GM12875 (cell line): Measurements from ENCODE around the gene FMN2.

ENCODE experiments used
- H3K4me3 ChIP-seq: one replicate; pipeline ENCODE4 v1.5.1; 2011; ENCODE audit warnings: low read depth, low read length, control low read depth
- TF ChIP-seq, protein P1 (sequence below): IDR thresholded peaks from 2 replicates; pipeline ENCODE4 v1.5.1; 2011; ENCODE audit warnings: low read depth, mild to moderate bottlenecking, control low read depth, inconsistent platforms, low read length, moderate library complexity, borderline replicate concordance; ENCODE audit not compliant: insufficient read depth

Gene FMN2

DNA sequence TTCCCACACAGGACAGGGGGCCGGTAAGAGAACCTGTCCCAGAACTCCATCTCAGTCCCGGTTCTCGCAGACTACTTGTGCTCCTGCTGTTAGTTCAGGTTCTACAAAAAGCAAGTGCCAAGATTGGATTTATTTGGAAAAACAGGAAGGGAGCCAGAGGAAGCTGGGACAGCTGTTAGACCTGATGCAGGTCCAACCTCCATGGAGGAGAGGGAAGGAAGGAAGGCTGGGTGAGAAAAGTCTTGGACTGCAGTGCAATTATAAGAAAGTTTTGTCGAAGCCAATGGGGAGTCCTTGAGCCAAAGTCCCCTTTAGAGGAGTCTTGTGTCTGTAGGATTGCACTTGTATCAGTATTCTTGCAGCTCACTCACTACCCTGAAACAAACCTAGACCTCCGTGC lies 329.1 kb downstream of the FMN2 start:
- H3K4me3 ChIP-seq = no peak overlapping the region

DNA sequence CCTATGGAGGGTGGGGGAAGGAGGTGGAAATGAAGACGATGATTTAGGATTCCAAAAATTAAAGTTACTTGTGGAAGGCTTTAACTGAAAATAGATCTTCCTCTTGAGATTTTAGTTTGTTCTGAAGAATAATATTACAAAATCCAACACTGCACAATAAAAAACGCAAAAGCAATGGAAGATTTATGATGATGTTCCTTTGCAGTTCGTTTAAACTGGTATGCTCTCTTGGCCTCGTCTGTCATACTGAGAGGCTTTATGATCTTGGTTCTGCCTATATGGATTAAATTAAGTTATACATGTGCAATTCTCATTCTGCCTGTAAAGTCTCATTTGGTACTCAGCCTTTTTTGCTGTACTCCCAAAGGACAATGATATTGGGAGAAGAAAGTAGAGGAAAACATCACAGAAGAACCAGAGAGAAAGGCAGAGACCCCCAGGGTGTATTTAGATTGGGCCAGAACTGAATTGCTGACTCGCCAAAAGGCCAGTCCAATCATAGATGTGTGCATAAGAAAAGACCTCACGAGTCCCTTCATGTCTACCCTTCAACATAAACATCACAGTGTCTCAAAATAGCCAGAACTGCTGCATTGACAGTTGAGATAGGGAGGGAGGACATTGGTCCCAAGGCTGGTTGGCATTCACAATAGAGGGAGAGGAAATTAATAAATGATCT lies 331.7 kb downstream of the FMN2 start:
- TF ChIP-seq, protein P1, sequence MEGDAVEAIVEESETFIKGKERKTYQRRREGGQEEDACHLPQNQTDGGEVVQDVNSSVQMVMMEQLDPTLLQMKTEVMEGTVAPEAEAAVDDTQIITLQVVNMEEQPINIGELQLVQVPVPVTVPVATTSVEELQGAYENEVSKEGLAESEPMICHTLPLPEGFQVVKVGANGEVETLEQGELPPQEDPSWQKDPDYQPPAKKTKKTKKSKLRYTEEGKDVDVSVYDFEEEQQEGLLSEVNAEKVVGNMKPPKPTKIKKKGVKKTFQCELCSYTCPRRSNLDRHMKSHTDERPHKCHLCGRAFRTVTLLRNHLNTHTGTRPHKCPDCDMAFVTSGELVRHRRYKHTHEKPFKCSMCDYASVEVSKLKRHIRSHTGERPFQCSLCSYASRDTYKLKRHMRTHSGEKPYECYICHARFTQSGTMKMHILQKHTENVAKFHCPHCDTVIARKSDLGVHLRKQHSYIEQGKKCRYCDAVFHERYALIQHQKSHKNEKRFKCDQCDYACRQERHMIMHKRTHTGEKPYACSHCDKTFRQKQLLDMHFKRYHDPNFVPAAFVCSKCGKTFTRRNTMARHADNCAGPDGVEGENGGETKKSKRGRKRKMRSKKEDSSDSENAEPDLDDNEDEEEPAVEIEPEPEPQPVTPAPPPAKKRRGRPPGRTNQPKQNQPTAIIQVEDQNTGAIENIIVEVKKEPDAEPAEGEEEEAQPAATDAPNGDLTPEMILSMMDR = no peak
- no peak overlapping the region for H3K4me3 ChIP-seq

More for the DNA sequence above, 329.1 kb downstream of the FMN2 start:
- TF ChIP-seq, protein P1 = no peak

DNA sequence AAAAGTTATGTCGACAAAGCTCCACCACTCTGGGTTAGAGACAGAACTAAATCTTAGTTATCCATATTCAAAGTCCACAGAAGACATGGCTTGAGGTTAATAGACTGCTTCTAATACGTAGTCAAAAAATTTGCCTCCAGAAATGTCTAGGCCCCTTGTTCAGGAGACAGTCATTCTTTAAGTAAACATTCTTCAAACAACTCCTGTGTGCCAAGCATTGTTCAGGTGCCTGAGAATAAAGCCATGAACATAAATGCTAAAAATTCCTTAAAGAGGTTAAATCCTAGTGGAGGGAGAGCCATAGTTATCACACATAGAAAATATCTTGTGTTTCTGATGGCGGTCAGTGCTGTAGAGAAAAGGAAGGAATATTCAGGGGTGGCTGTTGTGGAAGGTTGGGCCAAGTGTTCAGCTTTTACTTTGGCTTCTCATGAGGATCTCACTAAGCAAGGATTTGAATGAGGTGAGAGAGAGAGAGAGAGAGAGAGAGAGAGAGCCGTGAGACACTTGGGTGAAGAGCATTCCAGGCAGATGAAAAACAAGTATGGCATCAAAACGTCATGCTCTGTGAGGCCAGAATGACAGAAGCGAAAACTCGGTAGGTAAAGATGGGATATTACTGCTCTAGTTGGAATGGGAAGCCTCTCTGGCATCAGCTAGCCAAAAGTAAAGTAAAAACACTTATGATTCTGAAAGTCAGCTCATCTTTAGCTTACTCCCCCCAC lies 333.2 kb downstream of the FMN2 start:
- H3K4me3 ChIP-seq = no peak overlapping the region
- TF ChIP-seq, protein P1 = no peak

DNA sequence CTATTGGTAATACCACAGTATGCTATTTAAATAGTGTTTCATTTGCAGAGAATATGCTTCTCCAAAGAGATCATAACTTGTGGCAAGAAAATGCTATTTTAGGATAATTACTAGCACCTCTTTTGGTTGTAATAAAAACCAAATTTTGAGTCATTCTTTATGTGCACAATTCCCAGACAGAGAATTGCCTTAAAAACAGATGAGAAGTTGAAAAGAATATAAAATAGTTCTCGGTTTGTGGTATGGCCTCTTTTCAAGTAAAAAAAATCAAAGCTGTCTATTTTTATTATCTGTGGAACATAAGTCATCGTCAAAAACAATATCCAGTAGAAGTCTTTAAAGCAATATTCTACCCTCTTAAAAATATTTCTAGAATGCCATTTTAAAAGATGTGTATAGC lies 334.4 kb downstream of the FMN2 start:
- no peak overlapping the region for H3K4me3 ChIP-seq
- TF ChIP-seq, protein P1 = no peak

DNA sequence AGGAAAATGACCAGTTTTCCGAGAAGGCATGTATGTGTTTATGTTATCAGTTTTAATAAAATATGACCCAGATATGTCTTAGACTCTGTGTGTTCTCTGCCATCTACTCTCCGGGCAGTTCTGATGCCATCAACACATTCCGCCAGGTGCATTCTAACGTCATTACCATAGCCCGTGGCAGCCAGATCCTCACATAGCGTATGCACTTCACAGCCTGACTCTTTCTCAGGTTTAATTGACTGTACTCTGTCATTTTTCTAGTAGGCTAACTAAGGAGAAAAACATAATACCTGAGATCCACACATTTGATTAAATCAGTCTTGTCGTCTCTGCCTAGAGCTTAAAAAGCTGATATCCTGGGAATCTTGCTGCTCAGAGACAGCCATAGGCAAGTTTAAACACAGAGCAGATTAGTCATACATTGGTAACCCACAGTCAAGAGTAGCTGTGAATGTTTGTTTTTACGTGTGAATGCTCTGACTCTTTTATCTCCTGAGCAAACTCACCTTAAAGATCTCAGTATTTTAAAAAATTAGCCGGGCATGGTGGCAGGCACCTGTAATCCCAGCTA lies 344.4 kb downstream of the FMN2 start:
- TF ChIP-seq, protein P1 = no peak
- H3K4me3 ChIP-seq = no peak overlapping the region

DNA sequence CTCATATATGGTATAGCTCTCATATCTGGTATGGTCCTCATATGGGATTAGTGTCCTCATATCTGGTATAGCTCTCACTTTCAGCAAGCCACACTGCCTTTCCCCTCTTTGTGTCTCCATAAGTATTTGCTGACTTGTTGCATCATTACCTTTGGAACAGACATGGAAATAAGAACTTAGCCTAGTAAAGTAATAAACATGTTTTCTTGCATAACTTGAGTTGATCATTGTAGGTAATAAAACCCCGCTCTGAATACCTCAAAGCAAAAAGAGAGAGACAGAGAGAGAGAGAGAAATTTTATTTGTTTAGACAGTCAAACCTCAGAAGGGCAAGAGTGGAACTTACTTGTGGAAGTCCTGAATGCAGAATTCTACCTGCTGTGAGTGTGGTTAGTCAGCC lies 350.0 kb downstream of the FMN2 start:
- TF ChIP-seq, protein P1 = no peak
- H3K4me3 ChIP-seq = no peak overlapping the region
